HG02970 (cell line): ENCODE data around the gene KIF23.
A peak's percentile ranks its signal among the peaks of the same experiment; 100 is the strongest.

Source experiments
- ATAC-seq: cut with Tn5 transposase; IDR thresholded peaks from one replicate; pipeline ENCODE4 v1.9.1; 2021; ENCODE audit warnings: mild to moderate bottlenecking, moderate library complexity, moderate number of reproducible peaks; ENCODE audit not compliant: unreplicated experiment, low FRiP score

Gene KIF23

DNA sequence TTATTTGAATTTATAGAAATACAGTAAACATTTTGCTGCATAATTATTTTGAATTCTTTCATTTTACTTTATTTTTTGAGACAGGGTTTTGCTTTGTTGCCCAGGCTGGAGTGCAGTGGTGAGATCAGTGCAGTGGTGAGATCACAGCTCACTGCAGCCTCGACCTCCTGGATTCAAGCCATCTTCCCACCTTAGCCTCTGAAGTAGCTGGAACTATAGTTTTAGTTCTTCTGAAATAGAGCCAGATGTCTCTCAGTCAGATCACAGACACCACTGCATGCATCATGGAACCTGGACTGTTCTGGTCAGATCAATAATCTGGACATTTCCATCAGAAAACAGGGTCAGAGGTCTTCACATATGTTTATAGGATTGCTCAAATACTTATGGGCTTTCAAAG lies 46.3 kb downstream of the KIF23 start:
- no peak for ATAC-seq

GRCh38 chr15:69462030-69462492 lies 47.9 kb downstream of the KIF23 start:
- no peak for ATAC-seq

- ATAC-seq: peak; percentile 82
These were observed 48.5 kb downstream of the KIF23 start for GRCh38 chr15:69462493-69463181.

- no peak for ATAC-seq
These were observed 49.1 kb downstream of the KIF23 start for GRCh38 chr15:69463182-69463756.

DNA sequence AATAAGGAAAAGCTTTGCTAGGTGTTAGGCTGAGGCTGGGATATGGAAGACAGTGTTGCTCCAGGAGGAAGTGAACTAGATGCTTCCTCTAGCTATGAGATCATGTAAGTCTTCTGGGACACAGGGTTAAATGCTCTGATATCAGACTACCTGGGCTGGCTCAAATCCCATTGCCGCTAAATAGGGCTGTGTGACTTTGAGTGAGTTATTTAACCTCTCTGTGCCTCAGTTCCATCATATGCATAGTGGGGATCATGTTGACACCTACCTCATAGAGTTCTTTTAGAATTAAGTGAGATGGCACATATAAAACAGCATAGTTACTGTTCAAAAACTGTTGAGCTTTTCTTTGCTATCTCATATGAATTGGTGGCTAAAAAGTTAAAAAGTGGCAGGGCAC lies 51.1 kb downstream of the KIF23 start:
- no peak for ATAC-seq

GRCh38 chr15:69466733-69467132 lies 52.6 kb downstream of the KIF23 start:
- ATAC-seq: no peak

DNA sequence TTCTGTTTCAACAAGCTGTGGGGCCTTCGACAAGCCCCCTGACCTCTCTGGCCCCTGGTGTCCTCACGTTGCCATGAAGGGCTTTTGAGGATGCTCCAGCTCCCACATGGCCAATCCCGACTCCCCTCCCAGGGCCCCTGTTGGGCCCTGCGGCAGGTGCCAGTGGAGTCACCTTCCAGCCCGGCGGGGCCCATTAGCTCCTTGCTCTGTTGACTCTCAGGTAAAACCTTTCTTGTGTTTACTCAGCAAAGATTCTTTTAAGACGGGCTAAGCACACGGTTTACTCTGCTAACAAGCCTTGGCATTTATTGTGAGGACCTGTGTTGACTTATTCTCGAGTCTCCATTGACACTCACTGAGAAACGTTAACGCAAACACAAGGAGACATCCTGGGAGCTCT lies 53.5 kb downstream of the KIF23 start:
- ATAC-seq: no peak

- ATAC-seq: no peak
These were observed 54.3 kb downstream of the KIF23 start for GRCh38 chr15:69468241-69469121.

DNA sequence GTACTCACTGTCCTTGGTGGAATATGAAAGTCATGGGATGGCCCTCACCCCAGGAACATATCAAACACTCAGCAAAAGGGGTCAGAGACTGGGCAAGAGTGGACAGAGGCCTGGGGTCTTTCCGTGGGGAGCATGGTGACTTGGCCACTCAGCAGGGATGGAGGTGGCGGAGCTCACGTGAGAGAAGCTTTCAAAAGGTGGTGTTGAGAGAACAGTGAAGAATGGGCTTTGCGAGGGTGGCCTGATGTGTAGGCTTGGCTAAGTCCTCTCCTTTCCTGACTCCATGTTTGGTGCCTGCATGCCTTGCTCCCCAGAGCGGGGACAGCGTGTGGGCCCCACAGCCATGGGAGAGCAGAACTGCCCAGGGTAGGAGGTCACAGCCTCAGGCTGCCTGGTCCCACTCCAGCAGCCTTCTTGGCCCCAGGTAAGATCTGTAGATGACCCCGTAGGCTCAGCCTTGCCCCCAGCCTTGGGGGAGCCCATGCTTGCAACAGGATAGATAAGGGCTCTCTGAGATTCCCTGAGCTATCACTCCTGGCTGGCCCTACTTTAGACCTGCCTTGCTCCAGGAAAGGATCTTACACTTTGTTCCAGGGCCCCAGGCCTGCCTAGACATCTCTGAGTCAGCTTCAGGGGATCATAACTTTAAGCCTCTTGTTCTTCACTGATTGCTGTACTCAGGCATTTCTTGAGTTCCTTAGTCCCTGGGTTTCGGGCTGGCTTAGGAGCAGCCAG lies 55.5 kb downstream of the KIF23 start:
- no peak for ATAC-seq

GRCh38 chr15:69472046-69472445 lies 57.9 kb downstream of the KIF23 start:
- no peak for ATAC-seq

DNA sequence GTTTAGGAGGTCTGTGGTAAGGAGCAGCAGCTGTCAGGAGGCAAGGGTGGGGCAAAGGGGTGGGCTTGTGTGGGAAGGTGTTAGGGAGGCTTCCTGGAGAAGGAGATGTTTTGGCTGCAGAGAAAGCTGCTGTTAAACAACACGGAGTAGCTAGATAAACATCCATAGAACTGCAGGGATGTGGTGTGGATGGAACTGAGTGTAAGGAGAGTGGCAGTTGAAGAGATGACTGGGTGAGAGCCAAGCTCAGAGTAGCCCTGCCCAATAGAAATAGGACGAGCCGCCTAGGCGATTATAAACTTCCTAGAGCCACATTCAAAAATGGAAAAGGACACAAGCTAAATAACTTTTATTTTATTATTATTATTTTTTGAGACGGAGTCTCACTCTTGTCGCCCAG lies 58.4 kb downstream of the KIF23 start:
- ATAC-seq: no peak

DNA sequence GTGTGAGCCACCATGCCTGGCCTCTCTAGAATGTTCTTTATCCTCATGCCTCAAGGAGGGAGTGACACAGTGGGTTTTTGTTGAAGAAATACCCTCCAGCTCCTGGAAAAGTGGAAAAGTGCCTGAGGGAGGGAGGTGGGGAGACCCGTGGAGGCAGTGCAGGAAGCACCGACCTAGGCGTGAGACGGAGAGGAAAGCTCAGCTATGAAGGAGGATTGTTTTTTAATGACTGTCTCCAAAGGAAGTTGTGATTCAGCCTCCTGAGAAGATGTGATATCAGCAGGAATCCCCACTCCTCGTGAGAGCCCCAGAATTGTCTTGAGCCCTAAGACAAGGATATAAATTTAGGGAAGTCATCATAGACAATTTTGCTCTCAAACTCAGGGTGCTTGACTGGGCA lies 60.1 kb downstream of the KIF23 start:
- ATAC-seq: no peak

GRCh38 chr15:69474846-69475455 lies 60.8 kb downstream of the KIF23 start:
- ATAC-seq: no peak

GRCh38 chr15:69475769-69476358 lies 61.7 kb downstream of the KIF23 start:
- ATAC-seq: no peak

DNA sequence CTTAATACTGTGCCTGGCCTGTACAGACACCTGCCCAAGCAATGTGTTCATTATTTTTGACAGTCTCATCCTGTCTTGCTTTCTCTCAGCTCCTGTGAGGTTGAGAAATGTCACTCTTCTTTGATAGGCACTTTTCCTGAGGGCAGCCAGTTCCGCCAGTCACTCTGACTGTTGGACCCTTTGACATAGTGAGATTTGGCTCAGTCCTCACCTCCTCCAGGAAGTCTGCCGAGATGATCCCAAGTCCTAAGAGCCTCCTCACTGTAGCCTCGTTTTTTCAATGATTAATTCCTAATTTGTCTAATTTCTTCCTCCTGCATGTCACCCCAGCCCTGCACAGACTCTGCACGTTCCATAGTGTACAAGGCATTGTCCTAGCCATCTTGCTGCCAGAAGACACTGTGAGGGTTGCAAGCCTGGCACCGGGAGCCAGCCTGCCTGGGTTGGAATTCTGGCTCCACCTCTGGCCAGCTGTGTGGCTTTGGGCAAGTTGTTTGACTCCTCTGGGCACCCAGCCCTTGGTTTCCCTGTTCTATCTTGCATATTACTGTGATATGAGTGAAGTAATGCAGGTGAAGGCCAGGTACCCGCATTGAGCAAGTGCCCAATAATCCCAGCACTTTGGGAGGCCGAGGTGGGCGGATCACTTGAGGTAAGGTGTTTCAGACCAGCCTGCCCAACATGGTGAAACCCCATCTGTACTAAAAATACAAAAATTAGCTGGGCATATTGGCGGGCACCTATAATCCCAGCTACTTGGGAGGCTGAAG lies 62.7 kb downstream of the KIF23 start:
- no peak for ATAC-seq

GRCh38 chr15:69478259-69478781 lies 64.2 kb downstream of the KIF23 start:
- ATAC-seq: no peak

GRCh38 chr15:69479081-69479480 lies 64.9 kb downstream of the KIF23 start:
- no peak for ATAC-seq

GRCh38 chr15:69479971-69480370 lies 65.8 kb downstream of the KIF23 start:
- ATAC-seq: no peak

DNA sequence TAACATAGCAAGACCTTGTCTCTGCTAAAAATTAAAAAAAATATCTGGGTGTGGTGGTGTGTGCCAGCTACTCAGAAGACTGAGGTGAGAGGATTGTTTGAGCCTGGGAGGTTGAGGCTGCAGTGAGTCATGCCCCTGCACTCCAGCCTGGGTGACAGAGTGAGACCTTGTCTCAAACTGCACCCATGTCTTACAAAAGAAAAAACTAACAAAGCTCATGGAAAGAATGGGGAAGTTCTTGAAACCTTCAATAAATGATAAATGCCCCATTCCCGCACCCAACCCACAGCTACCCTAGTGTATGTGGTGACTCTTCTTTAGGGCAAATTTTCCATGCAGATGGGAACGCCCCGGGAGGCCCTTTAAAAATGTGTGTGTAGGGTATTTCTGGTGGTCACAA lies 66.8 kb downstream of the KIF23 start:
- no peak for ATAC-seq
